ENCODE data around the gene CDH12.

CDH12 gene

GRCh38 chr5:22470408-22470807, 382.7 kb downstream of the CDH12 start:
- DNase-seq (ENCODE audit: insufficient read length, low spot score), result no peak
- FAIRE-seq, result no peak
- TF ChIP-seq POLR2A (IDR thresholded peaks at IDR 0.05; ENCODE audit: low read depth, low read length), result no peak

GRCh38 chr5:22465616-22466015, 387.5 kb downstream of the CDH12 start:
- DNase-seq (ENCODE audit: insufficient read length, low spot score) (no peak), FAIRE-seq (peak; percentile 45)
- no peak for TF ChIP-seq POLR2A (IDR thresholded peaks at IDR 0.05; ENCODE audit: low read depth, low read length)

DNA sequence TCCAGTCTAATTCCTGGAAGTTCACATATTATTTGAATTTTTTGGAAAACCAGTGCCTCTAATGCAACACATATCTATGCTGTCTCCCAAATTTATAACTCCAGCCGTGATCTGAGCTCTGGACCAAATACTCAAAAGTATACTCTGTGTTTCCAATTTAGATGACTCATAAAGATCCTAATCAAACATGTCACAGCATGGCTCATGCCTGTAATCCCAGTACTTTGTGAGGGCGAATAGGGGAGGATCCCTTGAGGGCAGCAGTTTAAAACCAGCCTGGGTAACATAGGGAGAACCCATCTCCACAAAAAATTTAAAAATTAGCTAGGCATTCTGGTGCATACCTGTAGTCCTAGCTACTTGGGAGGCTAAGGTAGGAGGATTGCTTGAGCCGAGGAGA, 388.0 kb downstream of the CDH12 start:
- DNase-seq (ENCODE audit: insufficient read length, low spot score), result no peak
- no peak for FAIRE-seq
- TF ChIP-seq POLR2A (IDR thresholded peaks at IDR 0.05; ENCODE audit: low read depth, low read length), result no peak

DNA sequence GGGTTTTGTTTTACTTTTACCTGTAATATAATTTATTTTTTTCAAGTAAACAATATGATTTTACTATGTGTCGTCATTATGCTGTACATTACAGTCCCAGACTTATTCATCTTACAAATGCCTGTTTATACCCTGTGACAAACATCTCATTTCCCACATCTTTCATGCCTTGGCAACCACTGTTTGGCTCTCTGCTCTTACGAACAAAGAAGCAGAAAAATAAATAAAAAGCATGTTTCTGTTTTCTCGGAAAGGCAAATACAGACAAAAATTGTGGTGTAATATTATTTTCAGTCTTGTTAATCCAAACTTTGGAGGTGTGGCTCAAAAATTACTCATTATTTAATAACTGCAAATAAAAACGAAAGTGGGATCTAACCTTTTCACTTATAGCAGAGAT, 393.0 kb downstream of the CDH12 start:
- FAIRE-seq (peak; percentile 20), DNase-seq (ENCODE audit: insufficient read length, low spot score) (no peak)
- no peak for TF ChIP-seq POLR2A (IDR thresholded peaks at IDR 0.05; ENCODE audit: low read depth, low read length)

- FAIRE-seq (no peak), DNase-seq (ENCODE audit: insufficient read length, low spot score) (no peak)
- no peak for TF ChIP-seq POLR2A (IDR thresholded peaks at IDR 0.05; ENCODE audit: low read depth, low read length)
Observed at GRCh38 chr5:22432905-22433304, 420.2 kb downstream of the CDH12 start.

GRCh38 chr5:22431840-22432239, 421.3 kb downstream of the CDH12 start:
- DNase-seq (ENCODE audit: insufficient read length, low spot score) (no peak), FAIRE-seq (peak; percentile 15)
- no peak for TF ChIP-seq POLR2A (IDR thresholded peaks at IDR 0.05; ENCODE audit: low read depth, low read length)

DNA sequence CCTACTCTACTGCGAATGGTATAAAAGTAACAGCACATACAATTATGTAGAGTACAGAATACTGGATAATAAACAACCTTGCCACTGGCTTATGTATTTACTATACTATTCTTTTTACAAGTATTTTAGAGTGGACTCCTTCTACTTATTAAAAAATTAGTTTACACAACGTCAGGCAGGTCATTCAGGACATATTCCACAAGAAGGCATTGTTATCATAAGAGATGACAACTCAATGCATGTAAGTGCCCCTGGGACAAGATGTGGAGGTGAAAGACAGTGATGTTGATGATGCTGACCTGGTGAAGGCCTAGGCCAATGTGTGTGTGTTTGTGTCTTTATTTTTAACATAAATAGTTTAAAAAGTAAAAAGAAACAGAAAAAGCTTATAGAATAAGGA, 421.7 kb downstream of the CDH12 start:
- FAIRE-seq (no peak), DNase-seq (ENCODE audit: insufficient read length, low spot score) (no peak)
- no peak for TF ChIP-seq POLR2A (IDR thresholded peaks at IDR 0.05; ENCODE audit: low read depth, low read length)

DNA sequence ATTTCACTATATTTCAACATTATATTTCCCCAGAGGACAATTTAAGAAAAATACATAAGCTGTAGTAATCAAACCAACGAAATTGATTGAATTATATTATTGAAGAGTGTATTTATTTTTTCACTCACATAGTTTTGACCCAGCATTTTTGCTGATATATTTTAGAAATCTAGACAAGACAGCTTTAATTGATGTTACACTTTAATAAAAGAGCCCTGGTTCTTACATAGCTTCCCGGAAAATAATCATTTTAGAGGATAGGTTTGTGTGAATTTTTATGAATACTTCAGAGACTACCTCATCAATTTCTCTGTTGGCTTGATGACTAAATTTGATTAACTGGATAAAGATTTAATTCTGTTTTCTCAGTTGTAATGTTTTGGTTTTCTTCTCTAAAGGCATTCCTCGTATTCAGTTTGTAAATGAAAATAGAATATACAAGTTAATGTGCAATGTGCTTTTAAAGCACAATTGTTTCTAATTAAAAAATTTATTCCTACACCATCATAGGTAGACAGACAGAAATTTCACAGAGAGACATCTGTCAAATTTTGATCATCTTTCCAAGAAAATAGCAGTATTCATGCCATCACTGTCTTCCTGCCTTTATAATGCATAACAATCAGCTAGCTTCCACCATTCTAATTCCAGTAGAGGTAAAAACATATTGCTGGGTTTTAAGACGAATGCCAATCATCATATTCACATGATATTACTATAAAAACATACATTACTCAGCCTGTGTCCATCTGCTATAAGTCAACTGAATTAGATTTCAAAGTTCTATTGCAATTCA, 441.4 kb downstream of the CDH12 start:
- DNase-seq (ENCODE audit: insufficient read length, low spot score) (no peak), FAIRE-seq (no peak)
- no peak for TF ChIP-seq POLR2A (IDR thresholded peaks at IDR 0.05; ENCODE audit: low read depth, low read length)

DNA sequence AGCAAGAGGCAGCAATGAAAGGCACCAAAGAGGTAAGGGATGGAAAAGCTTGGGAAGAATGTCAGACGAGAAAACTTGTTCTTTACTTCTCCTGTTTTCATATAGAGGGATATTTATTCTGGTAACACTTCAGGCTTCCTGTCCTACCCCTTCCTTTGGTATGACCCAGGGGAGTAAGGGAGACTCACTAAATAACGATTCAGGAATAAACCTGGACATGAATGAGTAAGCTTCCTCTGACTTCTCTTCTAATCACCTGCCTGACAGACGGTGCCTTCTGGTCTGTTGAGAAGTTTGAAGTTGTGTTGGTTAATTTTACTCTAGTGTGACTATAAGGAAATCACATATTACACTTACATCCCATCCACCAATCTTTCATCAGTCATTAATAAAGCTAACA, 461.2 kb downstream of the CDH12 start:
- no peak for TF ChIP-seq POLR2A (IDR thresholded peaks at IDR 0.05; ENCODE audit: low read depth, low read length)
- DNase-seq (ENCODE audit: insufficient read length, low spot score), result no peak
- peak; percentile 61 for FAIRE-seq

DNA sequence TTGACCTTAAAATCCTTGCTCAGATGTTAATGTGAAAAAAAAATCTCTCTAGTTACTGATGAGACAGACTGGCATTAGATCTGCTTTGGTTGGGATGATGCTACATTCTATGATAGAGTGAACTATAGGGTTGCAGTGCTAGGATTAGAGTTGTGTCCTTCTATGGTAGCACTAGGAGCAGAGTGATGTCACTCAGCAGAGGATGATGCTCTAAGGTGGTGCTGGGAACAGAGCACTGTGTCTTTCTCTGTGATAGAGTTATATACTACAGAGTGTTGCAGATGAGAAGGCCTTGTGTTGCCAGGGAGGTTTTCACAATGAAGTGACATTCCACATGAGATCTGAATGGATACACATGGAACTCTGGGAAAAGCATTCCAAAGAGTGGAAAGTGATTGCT, 462.3 kb downstream of the CDH12 start:
- no peak for TF ChIP-seq POLR2A (IDR thresholded peaks at IDR 0.05; ENCODE audit: low read depth, low read length)
- DNase-seq (ENCODE audit: insufficient read length, low spot score), result no peak
- peak; percentile 76 for FAIRE-seq

- no peak for TF ChIP-seq POLR2A (IDR thresholded peaks at IDR 0.05; ENCODE audit: low read depth, low read length)
- FAIRE-seq, result no peak
Observed at GRCh38 chr5:22372826-22373660, 480.1 kb downstream of the CDH12 start.

GRCh38 chr5:22372376-22372775, 480.8 kb downstream of the CDH12 start:
- TF ChIP-seq POLR2A (IDR thresholded peaks at IDR 0.05; ENCODE audit: low read depth, low read length), result no peak
- FAIRE-seq (peak; percentile 100), DNase-seq (ENCODE audit: insufficient read length, low spot score) (peak; percentile 43)

More at GRCh38 chr5:22372826-22373660, 480.1 kb downstream of the CDH12 start:
- DNase-seq (ENCODE audit: insufficient read length, low spot score), result peak; percentile 0

GRCh38 chr5:22354956-22355355, 498.2 kb downstream of the CDH12 start:
- TF ChIP-seq POLR2A (IDR thresholded peaks at IDR 0.05; ENCODE audit: low read depth, low read length), result no peak
- DNase-seq (ENCODE audit: insufficient read length, low spot score) (no peak), FAIRE-seq (no peak)

GRCh38 chr5:22352493-22352892, 500.7 kb downstream of the CDH12 start:
- TF ChIP-seq POLR2A (IDR thresholded peaks at IDR 0.05; ENCODE audit: low read depth, low read length), result no peak
- FAIRE-seq, result no peak
- no peak for DNase-seq (ENCODE audit: insufficient read length, low spot score)

GRCh38 chr5:22351178-22351577, 502.0 kb downstream of the CDH12 start:
- DNase-seq (ENCODE audit: insufficient read length, low spot score) (no peak), FAIRE-seq (no peak)
- TF ChIP-seq POLR2A (IDR thresholded peaks at IDR 0.05; ENCODE audit: low read depth, low read length), result no peak

All from H54 (cell line).